GM18907 (cell line): Measurements from ENCODE around the gene RAD51B.

ENCODE experiments used
- ATAC-seq: cut with Tn5 transposase; IDR thresholded peaks from one replicate; pipeline ENCODE4 v1.9.1; 2021; ENCODE audit warnings: mild to moderate bottlenecking, moderate library complexity; ENCODE audit not compliant: unreplicated experiment

The RAD51B gene

GRCh38 chr14:68446243-68447040, 626.9 kb downstream of the RAD51B start:
- ATAC-seq, result no peak

DNA sequence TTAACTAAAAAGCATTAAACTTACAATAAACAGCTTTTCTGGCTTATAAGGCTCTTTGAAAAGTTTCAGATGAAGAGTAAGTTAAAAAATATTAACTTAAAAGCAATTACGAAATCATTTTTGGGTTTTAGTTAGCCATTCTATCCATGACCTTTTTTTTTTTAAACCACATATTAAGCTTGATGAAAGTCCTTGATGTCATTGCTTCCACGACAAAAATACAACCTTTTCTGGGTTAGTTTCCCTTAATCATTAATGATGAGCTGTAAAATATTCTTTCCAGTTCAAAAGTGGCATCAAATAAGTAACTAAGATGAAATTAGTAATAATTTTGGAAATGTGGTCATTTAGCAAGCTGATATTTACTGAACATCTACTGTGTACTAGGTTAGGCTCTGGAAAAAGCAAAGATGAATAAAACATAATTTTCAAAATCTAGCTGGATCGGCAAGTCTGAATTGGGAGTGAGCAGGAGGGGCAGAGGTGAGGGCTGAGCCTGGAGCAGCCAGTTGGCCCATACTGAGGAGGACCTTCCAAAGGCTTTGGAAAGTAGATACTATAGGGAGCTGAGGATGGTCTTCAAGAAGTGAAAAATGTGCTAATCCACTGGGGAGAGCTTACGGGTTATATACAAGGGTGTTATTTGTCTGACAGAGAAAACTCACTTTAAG, 628.1 kb downstream of the RAD51B start:
- ATAC-seq, result no peak

- ATAC-seq, result no peak
Measured at GRCh38 chr14:68448252-68448902, 628.8 kb downstream of the RAD51B start.

DNA sequence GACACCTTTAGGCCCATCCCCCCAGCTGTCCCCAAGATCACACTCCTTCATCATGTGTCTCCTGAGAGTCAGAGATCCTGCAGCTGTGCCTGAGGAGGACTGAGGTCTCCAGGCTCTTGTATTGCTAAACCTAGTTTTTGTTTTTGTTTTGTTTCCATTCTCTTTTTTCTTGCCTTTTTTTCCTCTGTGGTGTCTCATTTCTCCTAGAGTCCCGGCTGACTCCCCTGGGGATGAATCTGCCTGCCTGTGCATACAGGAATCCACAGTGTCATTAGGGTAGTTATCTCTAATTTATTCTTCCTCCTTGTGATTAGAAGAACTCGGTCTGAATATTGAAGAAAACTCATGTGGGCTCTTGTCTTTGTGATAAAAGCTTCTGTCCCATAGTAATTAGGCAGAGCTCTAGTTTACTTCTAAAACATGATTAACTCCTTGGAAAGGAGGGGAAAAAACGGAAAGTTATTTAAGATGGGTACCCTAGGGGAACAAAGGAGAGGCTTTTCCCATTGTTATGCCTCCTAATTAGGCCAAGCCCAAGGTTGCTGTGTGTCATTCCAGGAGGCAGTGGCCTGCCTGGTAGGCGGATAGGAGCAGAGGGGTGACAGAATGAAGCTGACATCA, 630.1 kb downstream of the RAD51B start:
- ATAC-seq, result no peak

GRCh38 chr14:68450391-68451120, 631.0 kb downstream of the RAD51B start:
- no peak for ATAC-seq

GRCh38 chr14:68451696-68452373, 632.3 kb downstream of the RAD51B start:
- ATAC-seq, result no peak

DNA sequence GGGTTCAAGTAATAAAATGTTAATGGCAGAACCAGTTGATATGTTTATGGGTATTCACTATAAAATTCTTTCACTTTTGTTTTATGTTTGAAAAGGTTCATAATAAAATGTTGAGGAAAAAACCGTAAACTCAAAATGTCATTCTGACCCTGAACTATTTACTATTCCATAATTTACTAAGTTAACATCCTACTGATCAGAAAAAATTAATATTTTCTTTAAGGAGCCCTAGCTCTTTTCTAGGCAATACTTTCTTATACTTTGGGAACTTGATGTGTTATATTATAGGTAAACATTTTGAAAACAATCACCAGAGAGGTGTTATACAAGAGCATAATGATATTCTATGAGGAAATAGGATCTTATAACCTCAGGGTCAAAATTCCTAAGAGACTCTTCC, 638.7 kb downstream of the RAD51B start:
- ATAC-seq, result no peak

GRCh38 chr14:68458840-68459469, 639.4 kb downstream of the RAD51B start:
- ATAC-seq, result no peak

GRCh38 chr14:68459480-68460136, 640.0 kb downstream of the RAD51B start:
- no peak for ATAC-seq

DNA sequence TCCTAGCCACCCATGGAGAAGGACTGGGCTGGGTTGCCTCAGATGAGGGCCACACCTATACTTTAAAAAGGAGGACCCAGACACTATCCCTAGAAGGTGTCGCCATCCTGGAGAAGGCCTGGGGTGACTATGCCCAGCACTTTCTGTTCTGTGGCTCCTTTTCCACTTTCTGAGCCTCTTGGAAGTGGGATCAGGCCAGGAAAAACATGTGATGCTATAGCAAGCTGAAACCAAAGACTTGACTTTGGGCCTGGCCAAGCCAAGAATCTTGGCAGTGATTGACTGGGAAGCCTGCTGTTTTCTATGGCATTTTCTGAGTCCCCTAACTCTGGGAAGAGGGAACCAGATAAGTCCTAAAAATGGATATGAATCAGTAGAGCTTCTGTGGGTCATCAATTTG, 641.0 kb downstream of the RAD51B start:
- no peak for ATAC-seq

- no peak for ATAC-seq
Measured at GRCh38 chr14:68461086-68461485, 641.5 kb downstream of the RAD51B start.

GRCh38 chr14:68462683-68463082, 643.1 kb downstream of the RAD51B start:
- ATAC-seq, result no peak

- ATAC-seq, result no peak
Measured at GRCh38 chr14:68463299-68463698, 643.7 kb downstream of the RAD51B start.

- ATAC-seq, result no peak
Measured at GRCh38 chr14:68463705-68464374, 644.3 kb downstream of the RAD51B start.

DNA sequence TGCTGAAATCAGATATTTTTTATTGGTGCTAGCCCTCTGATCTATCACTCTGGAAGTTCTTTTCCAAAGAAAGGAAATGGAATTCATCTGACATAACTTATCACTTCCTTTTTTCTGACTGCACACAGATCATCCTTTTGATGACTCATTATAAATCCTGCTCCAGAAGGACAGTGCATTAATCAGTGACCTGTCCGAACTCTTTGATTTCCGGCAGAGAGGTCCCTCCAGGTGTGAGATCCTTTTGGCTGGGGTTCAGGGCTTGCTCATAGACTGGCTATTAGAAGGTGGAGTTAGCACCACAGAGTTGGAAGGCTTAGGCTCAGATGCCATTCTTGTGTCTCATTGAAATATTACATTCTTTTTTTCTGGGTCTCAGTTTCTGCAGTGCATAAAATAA, 645.1 kb downstream of the RAD51B start:
- no peak for ATAC-seq

DNA sequence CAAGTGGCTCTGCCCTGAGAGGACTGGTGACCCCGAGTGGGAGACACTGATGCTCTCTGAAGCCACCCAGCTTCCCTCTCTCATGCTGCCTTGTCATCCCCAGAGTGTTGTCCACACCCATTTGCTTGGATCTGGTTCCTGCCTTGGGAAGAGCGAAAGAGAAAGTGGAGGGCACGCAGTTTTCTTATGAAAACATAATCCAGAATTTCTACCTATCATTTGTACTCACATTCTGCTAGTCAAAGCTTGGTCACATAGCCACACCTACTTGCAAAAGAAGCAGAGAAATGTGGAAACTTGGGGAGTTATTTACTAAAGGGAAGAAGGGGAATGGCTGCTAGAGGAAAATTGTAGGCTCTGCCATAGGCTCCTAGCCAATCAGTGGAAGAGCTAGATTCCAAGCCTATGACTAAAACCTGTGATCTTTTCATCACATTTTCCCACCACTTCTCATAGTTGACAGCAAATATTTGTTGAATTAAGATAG, 647.0 kb downstream of the RAD51B start:
- ATAC-seq, result no peak

DNA sequence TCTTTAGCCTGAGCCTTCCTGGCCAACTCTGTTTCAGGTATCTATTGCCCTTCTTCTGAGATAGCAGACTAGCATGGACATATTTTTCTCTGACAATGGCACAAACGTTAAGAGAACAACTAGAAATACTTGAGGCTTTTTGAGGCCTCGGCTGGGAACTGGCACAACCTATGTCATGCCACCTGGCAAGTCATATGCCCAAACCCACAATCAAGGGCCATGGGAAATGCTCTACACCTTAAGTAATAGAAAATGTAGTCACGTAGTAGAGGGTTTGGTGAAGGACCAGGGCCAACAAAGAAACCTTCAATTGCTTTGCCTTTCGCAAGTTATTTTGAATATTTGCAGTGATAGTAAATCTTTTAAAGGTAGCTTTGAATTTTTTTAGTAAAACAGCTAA, 647.8 kb downstream of the RAD51B start:
- ATAC-seq, result no peak

DNA sequence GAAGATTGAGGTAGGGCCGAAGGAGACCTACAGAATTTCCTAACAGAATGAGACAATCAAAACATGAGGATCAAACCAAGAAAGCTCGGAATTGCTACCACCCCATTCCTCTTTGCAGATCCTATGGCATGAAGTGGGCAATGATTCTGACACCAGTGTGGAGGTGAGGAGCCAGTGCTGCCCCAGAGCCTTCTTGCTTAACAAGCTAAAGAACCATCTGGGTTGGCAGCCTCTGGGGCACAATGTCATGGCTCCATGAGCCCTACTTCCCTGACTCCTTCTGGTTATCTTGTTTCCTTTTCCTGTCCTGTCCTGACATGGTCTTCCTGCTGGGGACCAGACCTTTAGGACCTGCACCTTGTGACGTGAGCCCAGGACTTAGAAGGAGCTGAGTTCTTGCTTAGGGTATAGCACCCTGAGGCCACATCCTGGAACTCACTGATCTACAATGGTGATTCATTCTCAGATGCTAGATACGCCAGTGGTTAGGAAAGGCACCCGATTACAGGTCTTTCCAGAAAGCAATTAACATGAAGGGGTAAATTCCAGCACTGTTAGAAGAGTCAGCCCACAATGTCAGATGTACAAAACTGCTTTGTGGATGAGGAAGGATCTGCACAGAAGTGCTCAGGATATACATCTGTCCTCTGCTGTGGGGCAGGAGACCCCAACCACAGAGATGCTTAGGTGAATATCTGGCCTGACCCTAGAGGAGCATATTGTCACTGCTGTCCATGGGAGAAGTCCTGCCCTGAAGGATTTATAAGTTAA, 649.0 kb downstream of the RAD51B start:
- no peak for ATAC-seq
